A673 (cell line): ENCODE data around the gene RESF1.

Experiments
- CTCF ChIP-seq: fragments of 300-800, 200-600 bp; sonication (generic); conservative IDR thresholded peaks from 2 replicates; pipeline ENCODE4 v1.5.1; 2017; ENCODE audit warnings: low read depth, mild to moderate bottlenecking, antibody characterized with exemption, low read length, moderate library complexity, mixed read lengths
- EZH2 ChIP-seq: fragments of 200-600 bp; sonication (generic); IDR thresholded peaks from 2 replicates; pipeline ENCODE4 v1.6.1; 2017; ENCODE audit warnings: borderline replicate concordance, low read depth, mild to moderate bottlenecking, mixed read lengths, antibody characterized with exemption, low read length; ENCODE audit not compliant: poor library complexity, severe bottlenecking

GRCh38 chr12:31999692-32000091 lies 40.5 kb downstream of the RESF1 start:
- TF ChIP-seq CTCF (no peak), EZH2 (no peak)
